Vagina (tissue), 2 donors: ENCODE measurements around the gene CCDC88C. TPM values are rescaled to one million over a fixed set of nuclear protein-coding genes. Genes with fewer than 3 reads are reported as not detected.

Experiments used
- DNase-seq, 2 donors: peaks; one replicate each; pipeline ENCODE4 v3.0.0-alpha.2; 2017; ENCODE audit errors: extremely low spot score in 2 of 2
- H3K27ac ChIP-seq: fragments of 200-600 bp; sonication (generic); one replicate; pipeline ENCODE4 v1.5.1; 2019
- H3K27me3 ChIP-seq: fragments of 200-600 bp; sonication (generic); one replicate; pipeline ENCODE4 v1.5.1; 2019
- H3K36me3 ChIP-seq, 2 donors: fragments of 200-600 bp; sonication (generic); one replicate each; pipeline ENCODE4 v1.5.1; 2017 to 2019
- H3K4me1 ChIP-seq: fragments of 200-600 bp; sonication (generic); one replicate; pipeline ENCODE4 v1.5.1; 2019
- H3K4me3 ChIP-seq, 2 donors: fragments of 200-600 bp; sonication (generic); 1 replicate in 1 of 2; 2 replicates in 1 of 2; pipeline ENCODE4 v1.5.1; 2016 to 2019
- H3K9me3 ChIP-seq: fragments of 200-600 bp; sonication (generic); one replicate; pipeline ENCODE4 v1.5.1; 2019
- POLR2A ChIP-seq, 2 donors: fragments of 450-650 bp; IDR thresholded peaks; one replicate each; pipeline ENCODE4 v1.6.1; 2017; ENCODE audit warnings: antibody characterized with exemption in 2 of 2, mild to moderate bottlenecking in 2 of 2, moderate library complexity in 2 of 2
- POLR2AphosphoS5 ChIP-seq, 2 donors: sonication (generic); formaldehyde crosslinking; IDR thresholded peaks; one replicate each; pipeline ENCODE4 v1.9.0; 2017; ENCODE audit warnings: antibody characterized with exemption in 2 of 2, mild to moderate bottlenecking in 2 of 2, low read depth in 1 of 2; ENCODE audit not compliant: insufficient read depth in 1 of 2
- intact Hi-C: fragments of 100-400 bp; cut with DNase I; formaldehyde crosslinking; loops from one replicate; pipeline ENCODE4 v1.15.1; 2023
- total RNA-seq: library from RNA; depleted of rRNA; stranded (reverse); fragments of >200 nt; gene quantifications from one replicate; pipeline ENCODE4 v1.2.3, GENCODE V29; 2016
- TF ChIP-seq, protein P1 (sequence below), 3 experiments: fragments of 450-650 bp in 2 of 3; fragments of 200-600 bp in 1 of 3; sonication (generic) in 1 of 3; IDR thresholded peaks; one replicate each; pipeline ENCODE4 v1.5.1; 2017 to 2019; ENCODE audit warnings: antibody characterized with exemption in 3 of 3, mild to moderate bottlenecking in 2 of 3, moderate library complexity in 2 of 3

CCDC88C gene
- total RNA-seq, 1 donor from 2014 or later = 42.2 TPM

DNA sequence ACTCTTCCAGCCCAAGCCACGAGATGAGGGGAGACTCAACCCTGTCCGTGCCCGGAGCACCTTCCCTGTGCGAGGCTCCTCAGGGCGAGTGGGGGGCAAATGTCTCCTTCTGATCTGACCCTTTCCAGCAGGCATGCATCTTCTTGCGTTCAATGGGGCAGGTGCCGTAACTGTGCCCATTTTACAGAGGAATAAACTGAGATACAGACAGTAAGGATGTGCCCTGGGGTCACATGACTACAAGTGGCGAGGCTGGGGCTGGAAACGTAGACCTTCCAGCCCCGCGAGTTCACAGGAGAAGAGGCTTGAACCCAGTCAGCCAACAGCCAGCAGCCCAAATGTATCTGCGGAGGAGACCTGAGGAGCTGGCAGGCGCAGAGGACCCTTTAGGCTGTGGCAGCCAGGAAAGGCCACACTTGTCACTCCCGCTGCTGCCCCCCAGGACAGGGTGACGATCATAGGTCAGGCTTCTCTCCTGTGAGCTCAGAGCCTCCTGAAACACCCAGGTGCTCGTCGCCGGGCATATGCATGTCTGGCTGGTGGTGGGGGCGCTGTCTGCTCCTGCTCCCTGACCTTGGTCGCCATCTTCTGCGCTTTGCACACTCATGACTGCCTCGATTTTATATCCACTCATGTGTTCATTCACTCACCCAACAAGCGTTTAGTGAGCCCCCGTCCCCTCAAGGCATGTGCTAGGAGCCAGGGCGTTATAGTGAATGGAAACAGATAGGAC lies 41.7 kb downstream of the CCDC88C start:
- no peaks in the 10 kb centered on the region for H3K9me3 ChIP-seq
- H3K4me3 ChIP-seq = no peak overlapping the region
- TF ChIP-seq POLR2AphosphoS5 (IDR thresholded peaks at IDR 0.05; ENCODE audit: insufficient read depth in 1 of 2, low read depth in 1 of 2) (no peak), POLR2A (IDR thresholded peaks at IDR 0.05) (no peak)
- TF ChIP-seq, protein P1, sequence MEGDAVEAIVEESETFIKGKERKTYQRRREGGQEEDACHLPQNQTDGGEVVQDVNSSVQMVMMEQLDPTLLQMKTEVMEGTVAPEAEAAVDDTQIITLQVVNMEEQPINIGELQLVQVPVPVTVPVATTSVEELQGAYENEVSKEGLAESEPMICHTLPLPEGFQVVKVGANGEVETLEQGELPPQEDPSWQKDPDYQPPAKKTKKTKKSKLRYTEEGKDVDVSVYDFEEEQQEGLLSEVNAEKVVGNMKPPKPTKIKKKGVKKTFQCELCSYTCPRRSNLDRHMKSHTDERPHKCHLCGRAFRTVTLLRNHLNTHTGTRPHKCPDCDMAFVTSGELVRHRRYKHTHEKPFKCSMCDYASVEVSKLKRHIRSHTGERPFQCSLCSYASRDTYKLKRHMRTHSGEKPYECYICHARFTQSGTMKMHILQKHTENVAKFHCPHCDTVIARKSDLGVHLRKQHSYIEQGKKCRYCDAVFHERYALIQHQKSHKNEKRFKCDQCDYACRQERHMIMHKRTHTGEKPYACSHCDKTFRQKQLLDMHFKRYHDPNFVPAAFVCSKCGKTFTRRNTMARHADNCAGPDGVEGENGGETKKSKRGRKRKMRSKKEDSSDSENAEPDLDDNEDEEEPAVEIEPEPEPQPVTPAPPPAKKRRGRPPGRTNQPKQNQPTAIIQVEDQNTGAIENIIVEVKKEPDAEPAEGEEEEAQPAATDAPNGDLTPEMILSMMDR (IDR thresholded peaks at IDR 0.05) = no peak
- no peaks in the 10 kb centered on the region for H3K27me3 ChIP-seq
- H3K27ac ChIP-seq = no peak overlapping the region
- DNase-seq = no peak
- intact Hi-C loops = no loop called here
- H3K4me1 ChIP-seq = peaks cover 92% of the 10 kb centered on the region
- H3K36me3 ChIP-seq = no peaks in the 10 kb centered on the region

DNA sequence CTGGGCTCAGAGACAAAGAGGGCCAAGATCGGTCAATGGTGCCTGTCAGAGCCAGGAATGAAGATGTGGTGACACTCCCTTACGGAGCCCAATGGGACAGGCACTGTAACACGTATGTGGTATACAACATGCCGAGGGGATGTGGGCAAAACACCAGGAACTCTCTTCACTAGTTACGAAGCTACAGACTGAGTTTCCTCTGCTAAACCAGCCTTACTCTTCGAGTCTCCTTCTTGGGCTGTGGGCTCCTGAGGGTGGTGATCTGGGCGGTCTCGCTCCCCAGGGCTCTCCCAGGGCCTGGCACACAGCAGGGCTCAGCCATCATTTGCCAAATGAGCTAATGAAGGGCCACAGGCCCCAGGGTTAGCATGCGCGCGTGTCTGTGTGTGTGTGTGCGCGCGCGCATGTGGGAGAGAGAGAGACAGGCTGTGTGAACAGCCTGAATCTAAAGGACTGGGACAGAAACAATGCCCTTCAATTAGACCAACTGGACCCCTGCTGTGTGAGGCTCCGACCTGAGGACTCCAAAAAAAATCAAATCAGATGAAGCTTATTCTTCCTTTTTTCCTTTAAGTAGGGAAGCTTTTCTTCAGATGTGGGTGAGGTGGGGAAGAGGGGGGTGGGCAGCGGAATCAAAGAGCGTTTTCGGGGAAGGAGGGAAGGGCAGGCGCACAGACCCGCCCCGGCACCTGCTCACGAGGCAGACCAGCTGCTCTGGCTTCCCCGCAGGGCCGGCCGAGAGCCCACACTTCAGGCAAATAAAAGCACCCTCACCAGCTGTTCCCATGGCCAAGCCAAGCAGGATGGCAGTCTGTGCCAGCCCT lies 42.5 kb downstream of the CCDC88C start:
- no peak overlapping the region for H3K4me3 ChIP-seq
- no peaks in the 10 kb centered on the region for H3K27me3 ChIP-seq
- H3K9me3 ChIP-seq = no peaks in the 10 kb centered on the region
- DNase-seq = no peak
- no peaks in the 10 kb centered on the region for H3K36me3 ChIP-seq
- intact Hi-C loops = no loop called here
- peaks cover 92% of the 10 kb centered on the region for H3K4me1 ChIP-seq
- no peak overlapping the region for H3K27ac ChIP-seq
- TF ChIP-seq POLR2A (IDR thresholded peaks at IDR 0.05) = no peak

DNA sequence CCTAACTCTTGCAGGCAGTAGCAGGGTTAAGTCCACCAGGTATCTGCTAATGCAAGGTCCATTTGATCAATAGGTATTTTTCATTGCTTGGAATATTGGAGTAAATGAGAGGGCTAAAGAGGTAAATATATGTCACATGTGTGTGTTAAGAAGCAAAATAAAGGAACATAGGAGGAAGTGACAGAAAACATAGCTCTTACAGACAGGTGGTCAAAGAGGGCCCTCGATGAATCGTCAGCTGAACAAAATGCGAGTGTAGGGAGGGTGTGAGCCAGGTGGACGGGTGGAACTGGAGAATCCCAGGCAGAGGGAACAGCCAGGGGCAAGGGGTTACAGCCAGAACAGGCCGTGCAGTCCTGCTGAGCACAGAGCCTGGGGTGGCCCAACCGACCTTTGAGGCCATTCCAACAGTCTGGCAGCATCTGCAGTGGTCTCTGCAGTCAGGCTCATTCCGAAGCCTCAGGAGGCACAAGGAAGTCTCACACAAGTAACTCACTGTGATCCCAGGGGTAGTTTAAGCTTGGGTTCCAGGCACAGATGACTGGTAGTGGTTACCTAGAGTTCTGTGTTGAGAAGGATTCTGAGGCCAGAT lies 43.2 kb downstream of the CCDC88C start:
- Histone ChIP-seq H3K36me3 (no peaks in the 10 kb centered on the region), H3K4me3 (no peak overlapping the region), H3K27me3 (no peaks in the 10 kb centered on the region), H3K27ac (no peak overlapping the region), H3K9me3 (no peaks in the 10 kb centered on the region), H3K4me1 (peaks cover 92% of the 10 kb centered on the region)
- TF ChIP-seq POLR2AphosphoS5 (IDR thresholded peaks at IDR 0.05; ENCODE audit: insufficient read depth in 1 of 2, low read depth in 1 of 2) = no peak
- TF ChIP-seq, protein P1 (IDR thresholded peaks at IDR 0.05) = no peak
- DNase-seq = no peak
- intact Hi-C loops = no loop called here

DNA sequence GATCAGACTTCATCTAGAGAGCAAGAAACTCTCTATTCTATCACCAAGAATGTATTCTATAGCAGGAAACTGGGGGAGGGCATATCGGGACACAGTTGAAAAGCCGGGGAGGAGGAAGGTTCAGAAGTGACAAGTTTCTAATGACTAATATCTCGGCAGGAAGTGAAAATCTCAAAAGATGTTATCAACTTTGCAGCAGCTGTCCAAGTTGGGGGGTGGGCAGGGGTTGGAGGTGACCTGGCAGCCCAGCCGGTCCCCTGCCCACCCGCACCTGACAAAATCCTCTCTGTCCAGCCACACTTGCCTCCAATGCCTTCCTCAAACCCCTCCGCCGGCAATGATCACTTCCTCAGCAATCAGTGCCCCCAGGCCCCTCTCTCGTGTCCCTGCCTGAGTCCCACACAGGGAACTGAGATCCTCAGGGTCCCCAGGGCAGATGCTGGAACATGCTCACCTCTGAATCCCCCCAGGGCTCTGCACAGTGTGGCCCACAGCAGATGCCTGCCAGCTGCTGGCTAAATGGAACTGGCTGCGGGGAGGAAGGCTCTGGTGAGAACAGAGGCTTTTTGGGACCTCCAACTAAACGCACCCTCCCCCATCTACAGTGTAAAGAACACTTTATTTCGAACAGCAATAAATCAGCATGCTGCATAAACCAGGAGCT lies 43.9 kb downstream of the CCDC88C start:
- no peak overlapping the region for H3K27ac ChIP-seq
- peaks cover 92% of the 10 kb centered on the region for H3K4me1 ChIP-seq
- no peaks in the 10 kb centered on the region for H3K36me3 ChIP-seq
- TF ChIP-seq, protein P1 (IDR thresholded peaks at IDR 0.05) = no peak
- TF ChIP-seq POLR2AphosphoS5 (IDR thresholded peaks at IDR 0.05; ENCODE audit: insufficient read depth in 1 of 2, low read depth in 1 of 2) (no peak), POLR2A (IDR thresholded peaks at IDR 0.05) (no peak)
- intact Hi-C loops = no loop called here
- no peaks in the 10 kb centered on the region for H3K27me3 ChIP-seq
- H3K9me3 ChIP-seq = no peaks in the 10 kb centered on the region
- no peak overlapping the region for H3K4me3 ChIP-seq
- no peak for DNase-seq
